CD4-positive, alpha-beta T cell (primary cell): Measurements from ENCODE around the gene TAF4. TPM values are rescaled to one million over a fixed set of nuclear protein-coding genes. Genes with fewer than 3 reads are reported as not detected.

Source experiments
- ATAC-seq: fragments of 200-7000 bp; cut with Tn5 transposase; one replicate; pipeline ENCODE4 v1.10.0; 2022; ENCODE audit warnings: mild to moderate bottlenecking; ENCODE audit not compliant: poor library complexity
- CTCF ChIA-PET: fragments of 350-600 bp; sonication (Branson Sonifier 250); formaldehyde crosslinking; loops from one replicate; lab custom pipeline; 2021; ENCODE audit warnings: antibody characterized with exemption, inconsistent platforms; lab: Charles Lee
- POLR2A ChIA-PET: fragments of 350-600 bp; sonication (Branson Sonifier 250); formaldehyde crosslinking; loops from one replicate; lab custom pipeline; 2021; ENCODE audit warnings: antibody characterized with exemption, inconsistent platforms; lab: Charles Lee
- DNase-seq, 14 experiments: peaks; one replicate each; pipeline ENCODE4 v3.0.0-alpha.2; 2013 to 2020; ENCODE audit warnings: mixed read lengths in 2 of 14
- H3K27ac ChIP-seq, 2 donors: one replicate each; pipeline versions ENCODE4 v1.5.1 to v1.7.0; 2013; ENCODE audit warnings: low read length in 2 of 2, low read depth in 1 of 2, mild to moderate bottlenecking in 1 of 2
- H3K27me3 ChIP-seq, 2 experiments: 1 replicate in 1 of 2; 2 replicates in 1 of 2; pipeline versions ENCODE4 v1.6.1 to v1.7.0; 2013; ENCODE audit warnings: low read length in 2 of 2, control low read depth in 1 of 2, mild to moderate bottlenecking in 1 of 2, moderate library complexity in 1 of 2; ENCODE audit not compliant: insufficient read depth in 2 of 2, control insufficient read depth in 1 of 2
- H3K36me3 ChIP-seq: one replicate; pipeline ENCODE4 v1.6.1; 2013; ENCODE audit warnings: low read length, control low read depth; ENCODE audit not compliant: insufficient read depth
- H3K4me1 ChIP-seq: one replicate; pipeline ENCODE4 v1.6.1; 2013; ENCODE audit warnings: low read length, control low read depth; ENCODE audit not compliant: insufficient read depth
- H3K4me3 ChIP-seq: one replicate; pipeline ENCODE4 v1.5.1; 2013; ENCODE audit warnings: mild to moderate bottlenecking, low read length, moderate library complexity
- H3K9me3 ChIP-seq, 2 experiments: 1 replicate in 1 of 2; 2 replicates in 1 of 2; pipeline versions ENCODE4 v1.6.1 to v1.7.0; 2013; ENCODE audit warnings: low read length in 2 of 2, mild to moderate bottlenecking in 2 of 2, control low read depth in 1 of 2, moderate library complexity in 1 of 2; ENCODE audit not compliant: control insufficient read depth in 1 of 2, insufficient read depth in 1 of 2
- H3K27ac Mint-ChIP-seq: one replicate; pipeline ENCODE4 v1.8.0; 2020; ENCODE audit warnings: mixed read lengths
- H3K27me3 Mint-ChIP-seq: one replicate; pipeline ENCODE4 v1.8.0; 2021; ENCODE audit warnings: mixed read lengths
- H3K36me3 Mint-ChIP-seq: one replicate; pipeline ENCODE4 v1.8.0; 2021; ENCODE audit warnings: low read depth, mixed read lengths
- H3K4me1 Mint-ChIP-seq: one replicate; pipeline ENCODE4 v1.8.0; 2021; ENCODE audit warnings: low read depth, mixed read lengths
- H3K4me3 Mint-ChIP-seq: one replicate; pipeline ENCODE4 v1.8.0; 2020; ENCODE audit warnings: mild to moderate bottlenecking, mixed read lengths
- H3K9me3 Mint-ChIP-seq: one replicate; pipeline ENCODE4 v1.8.0; 2020; ENCODE audit warnings: mixed read lengths
- intact Hi-C, 2 experiments: fragments of 100-400 bp; cut with DNase I in 1 of 2; cut with micrococcal nuclease in 1 of 2; formaldehyde crosslinking; loops; one replicate each; pipeline versions ENCODE4 v1.15.1 to v1.9.0; 2023 to 2025; cut with DNase I, micrococcal nuclease
- total RNA-seq, 174 experiments: library from RNA in 2 of 174; stranded (reverse) in 2 of 174; gene quantifications; one replicate each; pipeline ENCODE4 v1.2.3 and lab custom pipeline; 2021 to 2026
- TF ChIP-seq, protein P1 (sequence below): fragments of 200-600 bp; IDR thresholded peaks from one replicate; pipeline ENCODE4 v1.8.0; 2022; ENCODE audit warnings: antibody characterized with exemption, mild to moderate bottlenecking

Gene TAF4
- total RNA-seq, 2 experiments from 2014 or later, result 11.1 to 12.5 TPM

DNA sequence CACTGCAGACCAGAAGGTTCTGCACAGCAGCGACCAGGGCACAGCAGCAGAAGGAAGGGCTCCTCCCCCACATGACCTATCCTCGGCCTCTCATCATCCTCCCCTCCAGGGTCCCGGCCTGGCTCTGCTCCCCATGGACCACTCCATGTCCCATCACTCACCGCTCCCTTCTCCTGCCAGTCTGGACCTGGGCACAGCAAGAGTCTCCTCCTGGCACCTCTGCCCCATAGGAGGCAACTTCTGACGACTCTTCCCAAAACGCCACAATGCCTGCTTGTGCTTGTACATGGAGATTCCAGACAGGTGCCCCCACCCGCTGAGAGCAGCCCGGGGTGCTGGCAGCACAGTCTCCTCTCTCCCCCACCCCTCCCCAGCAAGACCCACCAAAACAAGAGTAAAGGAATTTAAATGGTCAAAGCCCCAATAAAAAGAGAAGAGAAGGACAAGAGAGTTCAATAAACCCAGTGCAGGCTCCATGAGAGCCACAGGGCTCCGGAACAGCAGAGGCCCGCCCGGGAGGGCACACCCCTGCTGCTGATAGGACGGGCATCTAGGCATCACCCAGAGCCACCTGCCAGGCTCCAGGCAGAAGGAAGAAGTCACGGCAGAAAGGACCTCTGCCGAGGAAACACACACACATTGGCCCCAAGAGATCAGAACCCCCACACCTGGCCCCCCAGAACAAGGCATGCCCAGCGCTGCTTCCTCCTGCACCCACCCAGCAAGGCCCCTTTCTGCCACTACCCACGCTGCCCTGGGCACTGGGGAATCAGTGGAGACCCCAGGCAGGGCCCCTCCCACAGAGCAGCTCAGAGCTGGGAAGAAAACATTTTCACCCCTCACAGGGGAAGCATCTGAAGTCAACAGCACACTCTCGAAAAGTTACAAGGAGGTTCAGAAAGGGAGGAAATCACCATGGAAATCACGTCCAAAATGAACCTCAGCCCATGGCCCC, 15.2 kb downstream of the TAF4 start:
- Histone ChIP-seq H3K4me3 (no peak overlapping the region), H3K27ac (no peak overlapping the region), H3K4me1 (peaks cover 26% of the 10 kb centered on the region), H3K36me3 (peaks cover 6% of the 10 kb centered on the region), H3K27me3 (no peaks in the 10 kb centered on the region), H3K9me3 (no peaks in the 10 kb centered on the region)
- ChIA-PET CTCF (no interaction called here), POLR2A (no interaction called here)
- Mint-ChIP-seq H3K27me3 (no peaks in the 10 kb centered on the region), H3K27ac (peak overlapping the region; percentile 63), H3K9me3 (no peaks in the 10 kb centered on the region), H3K4me1 (peaks cover 53% of the 10 kb centered on the region), H3K36me3 (peaks cover 20% of the 10 kb centered on the region), H3K4me3 (no peak overlapping the region)
- ATAC-seq, result no peak
- intact Hi-C loops, result no loop called here
- no peak for DNase-seq
- TF ChIP-seq, protein P1, sequence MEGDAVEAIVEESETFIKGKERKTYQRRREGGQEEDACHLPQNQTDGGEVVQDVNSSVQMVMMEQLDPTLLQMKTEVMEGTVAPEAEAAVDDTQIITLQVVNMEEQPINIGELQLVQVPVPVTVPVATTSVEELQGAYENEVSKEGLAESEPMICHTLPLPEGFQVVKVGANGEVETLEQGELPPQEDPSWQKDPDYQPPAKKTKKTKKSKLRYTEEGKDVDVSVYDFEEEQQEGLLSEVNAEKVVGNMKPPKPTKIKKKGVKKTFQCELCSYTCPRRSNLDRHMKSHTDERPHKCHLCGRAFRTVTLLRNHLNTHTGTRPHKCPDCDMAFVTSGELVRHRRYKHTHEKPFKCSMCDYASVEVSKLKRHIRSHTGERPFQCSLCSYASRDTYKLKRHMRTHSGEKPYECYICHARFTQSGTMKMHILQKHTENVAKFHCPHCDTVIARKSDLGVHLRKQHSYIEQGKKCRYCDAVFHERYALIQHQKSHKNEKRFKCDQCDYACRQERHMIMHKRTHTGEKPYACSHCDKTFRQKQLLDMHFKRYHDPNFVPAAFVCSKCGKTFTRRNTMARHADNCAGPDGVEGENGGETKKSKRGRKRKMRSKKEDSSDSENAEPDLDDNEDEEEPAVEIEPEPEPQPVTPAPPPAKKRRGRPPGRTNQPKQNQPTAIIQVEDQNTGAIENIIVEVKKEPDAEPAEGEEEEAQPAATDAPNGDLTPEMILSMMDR, result no peak

GRCh38 chr20:62049342-62050165, 16.1 kb downstream of the TAF4 start:
- TF ChIP-seq, protein P1, result no peak
- Histone ChIP-seq H3K4me1 (peaks cover 26% of the 10 kb centered on the region), H3K4me3 (no peak overlapping the region), H3K36me3 (peaks cover 6% of the 10 kb centered on the region), H3K27me3 (no peaks in the 10 kb centered on the region), H3K9me3 (no peaks in the 10 kb centered on the region), H3K27ac (no peak overlapping the region)
- CTCF ChIA-PET, result no interaction called here
- H3K27ac Mint-ChIP-seq, result peak overlapping the region; percentile 63
- H3K4me3 Mint-ChIP-seq, result no peak overlapping the region
- no peak for ATAC-seq
- POLR2A ChIA-PET, result no interaction called here
- H3K9me3 Mint-ChIP-seq, result no peaks in the 10 kb centered on the region
- peaks cover 54% of the 10 kb centered on the region for H3K4me1 Mint-ChIP-seq
- intact Hi-C loops, result no loop called here
- peaks cover 13% of the 10 kb centered on the region for H3K36me3 Mint-ChIP-seq
- no peaks in the 10 kb centered on the region for H3K27me3 Mint-ChIP-seq
- DNase-seq, result no peak

GRCh38 chr20:62048821-62049291, 16.8 kb downstream of the TAF4 start:
- Histone ChIP-seq H3K4me3 (no peak overlapping the region), H3K36me3 (peaks cover 6% of the 10 kb centered on the region), H3K27me3 (no peaks in the 10 kb centered on the region), H3K4me1 (peaks cover 19% of the 10 kb centered on the region), H3K9me3 (no peaks in the 10 kb centered on the region), H3K27ac (no peak overlapping the region)
- POLR2A ChIA-PET, result no interaction called here
- no peaks in the 10 kb centered on the region for H3K9me3 Mint-ChIP-seq
- DNase-seq, result no peak
- TF ChIP-seq, protein P1, result no peak
- no peaks in the 10 kb centered on the region for H3K27me3 Mint-ChIP-seq
- H3K4me1 Mint-ChIP-seq, result peaks cover 52% of the 10 kb centered on the region
- no peak overlapping the region for H3K4me3 Mint-ChIP-seq
- intact Hi-C loops, result no loop called here
- no peak for ATAC-seq
- H3K36me3 Mint-ChIP-seq, result peaks cover 12% of the 10 kb centered on the region
- CTCF ChIA-PET, result no interaction called here
- H3K27ac Mint-ChIP-seq, result no peak overlapping the region
